CD1c-positive myeloid dendritic cell (primary cell): ENCODE measurements around the gene CCDC9.
A peak's percentile ranks its signal among the peaks of the same experiment; 100 is the strongest.

Experiments
- DNase-seq: peaks from one replicate; pipeline ENCODE4 v3.0.0-alpha.2; 2016; ENCODE audit errors: extremely low spot score

Gene CCDC9

GRCh38 chr19:47255879-47256692 is at the start of gene CCDC9:
CCDC9 (plus strand) TSS chr19:47256525; CDS start chr19:47258401, 1,876 bp downstream.
- peak; percentile 95 for DNase-seq

DNA sequence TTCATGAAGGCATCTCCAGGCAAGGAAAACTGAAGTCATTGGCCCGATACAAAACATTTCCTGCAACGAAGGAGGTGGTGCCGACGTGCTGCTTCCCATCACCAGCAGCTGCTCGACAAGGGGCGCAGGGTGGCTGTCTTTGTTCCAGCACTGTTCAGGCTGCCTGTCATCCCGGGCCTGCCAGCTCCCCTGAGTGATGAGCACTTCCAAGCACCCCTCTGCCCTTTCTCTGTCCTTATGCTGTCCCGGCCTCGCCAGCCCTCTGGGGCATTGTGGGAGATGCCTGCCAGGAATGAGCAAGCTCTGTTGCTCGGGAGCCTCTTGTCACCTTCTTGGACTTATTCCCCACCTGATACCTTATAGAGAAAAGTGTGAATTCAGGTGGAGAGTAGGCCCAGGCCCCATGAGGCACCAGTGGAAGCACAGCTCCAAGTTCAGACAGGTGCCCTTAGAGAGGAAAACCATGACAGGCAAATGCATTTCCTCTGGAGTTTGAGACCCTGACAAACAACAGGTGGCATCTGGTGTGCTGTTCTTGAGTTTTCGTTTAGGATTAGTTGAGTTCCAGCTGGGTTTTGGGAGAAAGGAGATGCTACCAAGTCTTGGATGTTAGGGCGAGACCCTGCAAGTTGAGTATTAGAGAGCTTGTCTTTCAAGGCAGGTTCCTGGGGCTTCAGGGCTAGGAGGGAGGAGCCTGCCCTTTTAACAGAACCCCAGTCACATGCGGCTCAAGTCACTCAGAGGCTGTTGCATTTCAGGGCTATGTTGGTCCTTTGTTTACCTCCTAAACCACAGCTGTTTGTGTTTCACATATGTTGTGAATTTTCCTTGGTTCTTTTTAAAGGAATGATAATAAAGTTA is 46.8 kb upstream of the CCDC9 start:
- DNase-seq: no peak

DNA sequence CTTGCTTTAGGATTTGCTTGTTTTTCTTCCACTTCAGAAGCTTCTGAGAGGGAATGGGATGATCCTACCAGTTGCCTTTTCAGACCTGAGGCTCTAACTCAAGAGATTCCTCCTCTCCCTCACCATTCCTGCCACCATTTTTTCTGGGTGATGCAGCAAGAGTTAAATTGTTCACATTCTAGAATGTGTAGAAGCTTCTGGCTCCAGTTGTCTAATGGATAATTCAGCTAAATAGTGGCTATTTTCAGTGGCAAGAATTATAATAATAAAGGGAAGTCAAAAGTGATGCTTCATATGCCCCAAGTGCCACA is 46.2 kb upstream of the CCDC9 start:
- DNase-seq: no peak

- DNase-seq: peak; percentile 91
These were observed 45.5 kb upstream of the CCDC9 start for GRCh38 chr19:47210689-47211316.

- DNase-seq: no peak
These were observed 40.7 kb upstream of the CCDC9 start for GRCh38 chr19:47215581-47215980.

GRCh38 chr19:47221080-47221841 is 35.1 kb upstream of the CCDC9 start:
- DNase-seq: no peak

DNA sequence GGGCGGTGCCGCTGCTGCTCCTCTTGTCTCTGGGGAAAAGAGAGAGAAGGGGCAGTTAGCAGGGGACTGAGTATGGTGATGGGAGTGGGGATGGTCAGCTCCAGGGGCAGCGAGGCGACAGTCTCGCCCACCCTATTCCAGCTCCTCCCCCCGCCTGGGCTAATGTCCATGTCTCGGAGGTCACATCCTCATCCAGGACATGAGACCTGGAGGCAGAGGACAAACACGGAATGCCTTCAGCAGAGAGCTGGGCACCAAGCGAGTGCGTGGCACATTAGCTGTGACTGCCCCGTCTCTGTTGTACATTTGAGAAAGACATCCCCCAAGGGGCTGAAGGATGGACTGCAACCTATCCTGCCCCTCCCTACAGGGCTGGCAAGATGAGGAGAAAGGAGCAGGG is 34.4 kb upstream of the CCDC9 start:
- no peak for DNase-seq

- DNase-seq: peak; percentile 93
These were observed 30.4 kb upstream of the CCDC9 start for GRCh38 chr19:47225746-47226425.

GRCh38 chr19:47226426-47227351 is 29.6 kb upstream of the CCDC9 start:
- DNase-seq: peak; percentile 89

GRCh38 chr19:47227352-47228167 is 28.8 kb upstream of the CCDC9 start:
- peak; percentile 93 for DNase-seq

GRCh38 chr19:47228168-47228936 is 28.0 kb upstream of the CCDC9 start:
- DNase-seq: no peak

DNA sequence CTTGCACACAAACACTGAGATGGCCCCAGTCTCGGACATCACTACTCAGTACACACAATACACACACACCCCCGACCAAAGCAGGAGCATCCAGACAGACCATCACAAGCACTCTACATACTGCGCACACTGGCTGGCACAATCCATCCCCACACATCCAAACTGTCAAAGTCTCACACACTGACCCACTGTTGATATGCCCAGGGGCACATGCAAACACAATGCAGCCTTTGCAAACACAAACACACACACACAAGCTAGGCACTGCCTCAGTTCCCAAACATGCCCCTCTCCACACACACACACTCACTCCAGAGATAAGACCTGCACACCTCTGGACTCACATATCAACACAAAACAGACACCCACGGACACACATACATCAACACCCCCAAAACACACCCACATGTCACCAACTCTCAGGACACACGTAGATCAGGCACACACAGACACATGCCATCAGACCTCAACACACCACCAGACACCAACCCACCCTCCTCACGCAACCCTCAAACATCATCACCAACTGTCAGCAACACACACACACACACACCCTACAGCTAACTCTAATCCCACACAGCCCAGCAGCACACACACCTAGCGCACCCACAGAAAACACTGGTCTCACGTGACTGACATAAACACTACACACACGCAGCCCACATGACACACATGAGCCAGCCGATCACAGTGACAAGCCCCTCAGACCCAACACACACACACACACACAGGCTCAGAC is 27.2 kb upstream of the CCDC9 start:
- peak; percentile 49 for DNase-seq

DNA sequence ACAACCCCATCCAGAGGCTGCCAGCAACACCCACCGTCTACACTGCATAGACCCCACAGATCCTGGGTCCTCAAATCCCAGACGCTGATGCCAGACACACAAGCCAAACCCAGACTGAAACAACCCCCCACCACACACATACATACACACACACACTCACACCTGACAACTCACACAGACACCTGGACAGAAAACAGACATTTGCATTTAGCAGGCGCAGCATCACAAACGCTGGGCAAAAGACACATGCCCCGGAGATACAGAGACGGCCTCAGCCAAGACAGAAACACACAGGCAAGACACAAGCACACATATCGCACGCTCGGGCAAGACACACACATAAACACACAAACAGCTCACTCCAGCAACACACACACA is 26.7 kb upstream of the CCDC9 start:
- DNase-seq: no peak

DNA sequence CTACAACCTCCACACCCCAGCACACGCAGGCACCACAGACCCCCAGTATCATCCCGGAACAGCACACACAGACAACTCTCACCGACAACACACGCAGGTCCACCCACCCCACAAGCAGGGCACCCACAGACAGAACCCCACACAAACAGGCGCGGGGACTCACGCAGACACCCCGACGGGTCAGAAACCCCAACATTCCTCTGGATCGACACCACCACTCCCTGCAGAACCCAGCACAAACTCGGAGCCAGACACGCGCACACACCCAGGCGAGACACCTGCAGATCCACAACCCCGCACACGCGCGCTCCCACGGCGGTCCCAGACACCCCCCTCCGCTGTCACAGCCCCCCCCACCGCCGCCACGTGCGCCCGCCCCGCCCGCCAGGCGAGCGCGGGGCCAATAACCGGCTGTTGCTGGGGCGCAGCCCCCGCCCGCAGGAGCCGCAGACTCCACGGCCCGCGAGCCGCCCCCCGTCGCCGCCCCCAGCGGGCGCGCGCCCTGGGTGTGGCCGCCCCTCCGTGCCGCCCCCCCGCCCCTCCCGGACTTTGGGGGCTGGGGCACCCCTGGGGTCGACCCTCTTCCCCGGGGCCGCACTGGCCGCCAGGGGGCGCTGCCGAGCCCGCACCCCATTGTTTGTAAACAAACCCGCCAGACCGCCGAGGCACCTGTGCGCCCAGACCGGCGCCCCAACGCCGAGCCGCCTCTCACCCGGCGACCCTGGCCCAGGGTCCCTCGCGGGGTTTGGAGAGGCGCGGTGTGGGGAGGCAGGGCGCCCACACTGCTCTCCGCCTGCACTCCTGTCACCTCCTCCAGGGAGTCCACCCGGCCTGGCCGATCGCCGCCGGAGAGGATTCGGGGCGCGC is 26.0 kb upstream of the CCDC9 start:
- peak; percentile 74 for DNase-seq

DNA sequence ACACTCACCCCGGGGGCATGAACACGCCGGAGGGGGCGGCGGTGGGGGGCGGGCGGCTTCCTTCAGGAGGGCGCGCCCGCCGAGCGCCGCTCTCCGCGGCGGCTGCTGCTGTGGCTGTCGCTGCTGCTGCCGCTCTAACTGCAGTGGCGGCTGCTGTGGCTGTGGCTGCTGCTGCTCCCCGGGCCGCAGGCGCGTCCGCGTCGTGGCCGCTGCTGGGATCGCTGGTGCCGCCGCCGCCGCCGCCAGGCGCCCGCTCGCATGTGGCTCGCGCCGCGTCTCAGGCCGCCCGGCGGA is 25.5 kb upstream of the CCDC9 start, which contains the start of gene BBC3:
Gene BBC3 (minus strand): TSS at position 279 of the 294 bp plus-strand sequence. CDS start 2,768 bp downstream, outside the sequence.
- no peak for DNase-seq

DNA sequence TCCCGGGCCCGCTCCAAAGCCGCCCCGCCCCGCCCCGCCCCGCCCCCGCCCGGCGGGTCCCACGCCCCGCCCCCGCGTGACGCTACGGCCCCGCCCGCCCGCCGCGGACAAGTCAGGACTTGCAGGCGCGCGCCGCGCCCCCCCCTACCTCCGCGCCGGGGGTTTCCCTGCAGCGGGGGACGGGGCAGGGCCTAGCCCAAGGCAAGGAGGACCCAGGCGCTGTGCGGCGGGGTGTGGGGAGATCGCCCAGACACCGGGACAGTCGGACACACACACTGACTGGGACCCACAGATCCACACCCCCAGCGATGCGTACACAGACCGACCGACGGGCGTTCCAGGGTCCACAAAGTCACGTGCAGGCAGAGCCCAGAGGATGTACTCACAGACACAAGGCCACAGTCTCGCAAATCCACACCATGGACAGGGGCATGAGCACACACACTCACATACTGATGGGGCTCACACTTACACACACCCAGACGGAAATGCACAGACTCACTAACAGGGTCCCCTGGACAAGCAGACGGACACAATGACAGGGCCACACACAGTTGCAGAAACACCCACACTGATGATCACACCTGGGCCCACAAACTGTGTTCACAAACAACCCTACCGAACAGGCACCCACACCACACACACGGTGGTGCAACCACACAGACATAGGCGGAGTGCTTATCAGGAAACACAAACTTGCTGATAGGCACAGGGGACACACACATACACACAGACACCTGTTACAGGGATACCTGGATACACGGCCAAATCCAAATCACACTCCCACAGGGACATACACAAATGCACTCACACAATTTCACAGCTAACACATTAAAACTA is 24.9 kb upstream of the CCDC9 start:
- DNase-seq: peak; percentile 90
